DMS53 treated with DMSO at 0.1 percent for 48 hours (cell line): ENCODE results near the gene CPSF2.
"Not testable (repeated sequence)": the region's sequence is repeated elsewhere in the genome, so short reads cannot be mapped to it uniquely, and the experiment has no call there.

Experiments
- DNase-seq: peaks from one replicate; lab custom pipeline; 2025; ENCODE audit not compliant: unreplicated experiment; lab: John Stamatoyannopoulos, UW

The CPSF2 gene

DNA sequence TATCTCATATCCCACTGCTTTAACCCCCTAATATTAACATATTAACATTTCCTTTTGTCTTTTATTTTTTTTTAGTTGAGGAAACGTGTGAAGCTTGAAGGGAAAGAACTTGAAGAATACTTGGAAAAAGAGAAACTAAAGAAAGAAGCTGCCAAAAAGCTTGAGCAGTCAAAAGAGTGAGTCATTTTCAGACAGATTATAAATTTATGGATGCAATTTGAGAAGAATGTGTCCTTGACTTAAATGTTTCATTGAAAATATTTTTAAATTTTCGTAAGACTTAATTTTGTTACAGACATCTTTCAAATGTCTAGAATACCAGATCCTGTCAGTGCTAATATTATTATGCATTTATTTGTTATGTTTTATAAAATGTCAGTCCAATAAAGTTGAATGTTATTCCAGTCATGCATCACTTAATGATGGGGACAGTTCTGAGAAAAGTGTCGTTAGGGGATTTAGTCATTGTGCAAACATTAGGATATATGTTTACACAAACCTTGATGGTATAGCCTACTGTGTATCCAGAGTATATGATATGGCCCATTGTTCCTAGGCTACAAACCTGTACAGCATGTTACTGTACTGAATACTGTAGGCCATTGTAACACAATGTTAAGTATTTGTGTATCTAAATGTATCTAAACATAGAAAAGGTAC, 32.6 kb downstream of the CPSF2 start:
- peak; percentile 74 for DNase-seq

DNA sequence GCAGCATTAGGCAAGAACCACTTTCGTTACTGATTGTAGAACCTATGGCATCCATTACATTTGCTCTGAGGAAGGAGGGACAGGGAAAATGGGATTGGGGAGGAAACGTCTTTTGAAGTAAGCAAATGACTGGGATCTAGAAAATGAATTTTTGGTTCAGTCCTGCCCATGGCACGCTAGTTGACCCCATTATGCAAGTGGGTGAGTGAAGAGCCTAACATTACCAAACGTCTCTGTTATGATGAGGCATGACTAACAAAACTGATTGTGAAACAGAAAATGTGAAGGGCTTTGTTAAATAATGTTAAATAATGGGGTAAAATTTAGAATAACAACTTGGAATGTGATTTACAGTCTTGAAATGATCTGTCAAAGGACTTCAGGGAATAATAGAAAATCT, 38.9 kb downstream of the CPSF2 start:
- DNase-seq = no peak

GRCh38 chr14:92161521-92161920, 39.8 kb downstream of the CPSF2 start:
- DNase-seq = no peak

GRCh38 chr14:92164958-92165357, 43.2 kb downstream of the CPSF2 start:
- DNase-seq = no peak

DNA sequence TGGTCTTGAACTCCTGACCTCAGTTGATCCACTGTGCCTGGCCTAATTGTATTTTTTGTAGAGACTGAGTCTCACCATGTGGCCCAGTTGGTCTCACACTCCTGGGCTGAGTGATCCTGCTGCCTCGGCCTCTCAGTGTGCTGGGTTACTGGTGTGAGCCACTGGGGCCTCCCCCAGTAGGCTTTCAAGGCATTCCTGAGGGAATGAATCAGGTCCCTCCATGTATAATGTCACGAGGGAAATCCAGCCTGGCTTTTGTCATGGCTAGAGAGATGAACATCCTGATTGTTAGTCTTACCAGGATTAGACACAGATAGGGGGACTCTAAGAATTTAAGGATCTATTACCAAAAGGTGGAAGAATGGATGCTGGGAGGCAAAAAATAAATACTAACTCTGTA, 51.9 kb downstream of the CPSF2 start:
- DNase-seq = no peak

DNA sequence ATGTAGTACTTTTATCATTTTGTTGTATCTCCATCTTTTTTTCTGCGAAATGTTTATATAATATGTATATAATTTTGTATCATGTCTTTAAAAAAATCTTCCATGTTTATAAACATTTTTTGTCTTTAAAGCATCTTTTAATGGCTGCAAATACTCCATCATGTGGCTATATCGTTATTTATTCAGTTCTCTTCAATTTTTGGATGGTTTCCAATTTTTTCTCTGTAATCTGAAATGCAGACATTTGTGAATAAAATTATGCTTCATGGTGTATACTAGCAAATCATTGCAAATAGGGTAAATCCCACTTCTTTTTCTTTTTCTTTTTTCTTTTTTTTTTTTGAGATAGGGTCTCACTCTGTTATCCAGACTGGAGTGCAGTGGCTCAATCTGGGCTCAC, 54.0 kb downstream of the CPSF2 start:
- no peak for DNase-seq

DNA sequence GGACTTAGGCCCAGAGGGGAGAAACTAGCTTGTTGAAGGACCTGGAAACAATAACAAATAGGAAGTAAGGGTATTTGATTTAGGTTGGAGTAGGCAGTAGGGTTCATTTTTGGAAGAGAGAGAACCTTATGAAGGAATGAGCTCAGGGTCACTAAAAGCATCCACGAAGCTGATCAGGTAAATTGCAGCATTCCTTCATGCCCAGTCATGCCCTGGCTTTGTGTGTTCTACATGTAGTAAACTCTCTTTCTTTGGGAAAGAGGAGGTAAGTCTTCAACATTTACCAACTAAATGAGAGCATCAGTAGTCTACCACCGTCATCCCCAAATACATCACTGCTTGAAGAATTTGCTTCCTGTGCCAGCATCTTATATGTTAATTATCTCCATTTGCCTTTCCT, 54.7 kb downstream of the CPSF2 start:
- no peak for DNase-seq

GRCh38 chr14:92179178-92179577, 57.4 kb downstream of the CPSF2 start:
- DNase-seq = not testable (repeated sequence)

- no peak for DNase-seq
Observed at GRCh38 chr14:92185559-92185958, 63.8 kb downstream of the CPSF2 start.

DNA sequence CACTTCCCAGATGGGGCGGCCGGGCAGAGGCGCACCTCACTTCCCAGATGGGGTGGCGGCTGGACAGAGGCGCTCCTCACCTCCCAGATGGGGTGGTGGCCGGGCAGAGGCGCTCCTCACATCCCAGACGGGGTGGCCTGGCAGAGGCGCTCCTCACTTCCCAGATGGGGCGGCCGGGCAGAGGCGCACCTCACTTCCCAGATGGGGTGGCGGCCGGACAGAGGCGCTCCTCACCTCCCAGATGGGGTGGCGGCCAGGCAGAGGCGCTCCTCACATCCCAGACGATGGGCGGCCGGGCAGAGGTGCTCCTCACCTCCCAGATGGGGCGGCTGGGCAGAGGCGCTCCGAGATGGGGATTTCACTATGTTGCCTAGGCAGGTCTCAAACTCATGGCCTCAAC, 65.8 kb downstream of the CPSF2 start:
- not testable (repeated sequence) for DNase-seq

DNA sequence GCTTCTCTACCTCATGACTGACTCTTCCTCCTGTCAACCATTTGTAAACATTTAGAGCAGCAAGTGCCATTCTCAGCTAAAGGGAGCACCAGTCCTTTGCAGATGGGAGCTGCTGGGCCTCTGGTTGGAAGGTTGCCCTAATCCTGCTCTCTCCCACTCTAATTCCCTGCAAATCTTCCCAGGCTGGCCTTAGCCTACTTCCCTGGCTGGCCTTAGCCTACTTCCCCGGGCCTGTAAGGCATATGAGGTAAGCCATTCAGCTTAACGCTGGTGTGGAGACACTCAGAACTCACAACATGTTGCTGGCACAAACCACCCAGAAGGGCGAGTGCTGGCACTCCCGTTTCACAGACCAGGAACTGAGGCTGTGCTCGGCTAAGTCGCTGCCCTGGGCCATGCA, 69.0 kb downstream of the CPSF2 start:
- DNase-seq = no peak

DNA sequence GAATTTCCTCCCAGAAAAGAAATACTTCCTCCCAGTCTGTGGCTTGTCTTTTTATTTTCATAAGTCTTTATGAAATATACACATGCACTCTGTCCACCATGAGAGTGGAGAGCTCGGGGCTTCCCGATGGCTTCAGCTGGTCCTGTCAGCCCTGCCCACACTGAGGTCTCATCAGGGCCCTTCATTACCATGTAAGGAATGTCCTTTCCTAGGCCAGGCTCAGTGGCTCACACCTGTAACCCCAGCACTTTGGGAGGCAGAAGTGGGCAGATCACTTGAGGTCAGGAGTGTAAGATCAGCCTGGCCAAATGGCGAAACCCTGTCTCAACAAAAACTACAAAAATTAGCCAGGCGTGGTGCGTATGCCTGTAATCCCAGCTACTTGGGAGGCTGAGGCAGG, 77.0 kb downstream of the CPSF2 start:
- DNase-seq = no peak

DNA sequence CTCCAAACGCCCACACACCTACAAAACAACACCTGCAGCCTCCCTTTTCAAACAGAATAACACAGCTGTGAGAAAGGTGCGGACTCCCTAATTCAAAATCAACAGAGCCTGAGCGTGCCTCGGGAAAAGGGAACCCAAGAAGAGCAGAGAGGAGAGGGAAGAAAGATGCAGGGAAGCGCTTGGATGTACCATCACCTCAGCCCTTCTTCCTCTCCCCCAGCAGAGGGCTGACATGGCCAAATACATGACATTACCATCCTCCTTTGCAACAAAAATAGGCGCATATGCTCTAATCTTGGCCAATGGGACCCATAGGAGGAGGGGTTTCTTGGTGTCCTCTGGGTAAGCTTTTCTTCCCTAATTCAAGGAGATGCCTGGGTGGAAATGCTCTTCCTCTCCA, 78.0 kb downstream of the CPSF2 start:
- DNase-seq = no peak

GRCh38 chr14:92203116-92203515, 81.3 kb downstream of the CPSF2 start:
- DNase-seq = no peak

DNA sequence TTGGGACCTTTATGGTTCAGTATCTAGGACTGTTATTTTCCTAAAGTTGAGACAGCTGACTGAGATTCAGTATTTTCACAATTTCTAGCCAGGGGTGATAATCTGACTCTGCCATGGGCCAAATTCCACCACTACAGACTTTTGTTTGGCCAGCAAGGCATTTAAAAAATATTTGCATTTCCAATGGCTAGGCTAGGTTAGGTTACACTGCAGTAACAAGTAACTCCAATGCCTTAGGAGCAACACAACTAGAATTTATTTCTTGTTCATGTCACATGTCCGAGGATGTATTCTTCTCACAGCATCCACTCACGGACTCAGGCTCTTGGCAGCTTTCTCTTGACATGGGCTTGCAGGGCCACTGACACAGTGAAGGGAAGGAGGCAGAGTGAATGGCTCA, 83.0 kb downstream of the CPSF2 start:
- DNase-seq = no peak

- DNase-seq = no peak
Observed at GRCh38 chr14:92207012-92207927, 85.5 kb downstream of the CPSF2 start.

GRCh38 chr14:92207928-92208265, 86.1 kb downstream of the CPSF2 start:
- no peak for DNase-seq

DNA sequence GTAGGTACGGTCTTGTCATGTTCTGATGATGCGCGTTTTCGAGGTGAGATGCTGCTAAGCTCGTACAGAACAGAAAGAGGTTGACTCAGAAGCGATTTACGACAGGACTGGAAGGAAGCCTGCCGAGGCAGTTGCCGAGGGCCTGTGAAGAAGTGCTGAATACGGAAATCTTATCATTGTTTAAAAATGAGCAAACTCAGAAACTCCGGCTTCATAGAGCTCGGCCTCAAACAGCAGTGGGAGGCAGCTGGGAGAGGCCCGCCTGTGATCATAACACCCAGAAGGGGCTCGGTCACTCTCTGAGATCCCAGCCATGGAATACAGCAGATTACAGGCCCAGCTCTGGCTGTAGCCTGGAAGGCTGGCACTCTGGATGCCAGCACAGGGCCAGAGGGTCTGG, 87.4 kb downstream of the CPSF2 start:
- no peak for DNase-seq

GRCh38 chr14:92213125-92213524, 91.4 kb downstream of the CPSF2 start:
- not testable (repeated sequence) for DNase-seq

GRCh38 chr14:92215579-92215978, 93.8 kb downstream of the CPSF2 start:
- no peak for DNase-seq

DNA sequence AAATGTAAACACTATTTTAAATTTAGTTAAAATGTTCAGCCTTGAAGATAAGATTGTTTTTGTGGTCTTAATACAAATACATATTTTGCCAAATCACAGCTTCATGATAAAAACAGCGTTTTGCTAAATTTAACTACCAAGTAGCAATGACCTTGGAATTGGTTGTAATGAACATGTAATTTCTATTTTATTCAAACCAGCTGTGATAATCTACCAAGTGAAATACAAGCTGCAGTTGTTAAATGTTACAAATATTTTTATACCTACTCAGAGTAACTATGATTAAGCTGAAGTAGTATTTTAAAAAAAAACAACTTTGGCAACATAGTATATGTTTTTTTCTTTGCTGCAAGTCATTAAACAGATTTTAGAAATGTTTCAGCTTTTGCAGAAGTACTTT, 96.2 kb downstream of the CPSF2 start:
- no peak for DNase-seq
